ENCODE measurements around the gene RBFOX2. TPM values are rescaled to one million over a fixed set of nuclear protein-coding genes. Genes with fewer than 3 reads are reported as not detected.

RBFOX2 gene
- total RNA-seq, 1 experiment from 2014 or later, result 91.1 TPM

DNA sequence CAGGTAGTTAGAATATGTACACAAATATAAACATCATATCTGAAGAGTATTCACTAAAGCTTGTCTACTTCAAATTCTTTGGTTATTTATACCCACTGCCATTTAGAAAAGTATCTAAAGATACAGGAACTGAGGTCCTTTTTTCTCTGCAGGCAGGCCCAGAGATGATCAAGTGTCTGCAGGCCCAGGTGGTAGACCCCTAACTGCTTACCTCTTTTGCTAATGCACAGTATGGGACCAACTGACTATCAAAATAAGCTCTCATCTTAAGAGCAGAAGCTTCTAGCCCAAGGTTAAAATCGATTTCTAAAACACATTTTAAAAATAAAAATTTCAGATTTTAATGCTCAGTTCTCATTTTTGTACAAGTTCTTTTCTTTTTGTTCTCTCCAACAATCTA, 229.5 kb downstream of the RBFOX2 start:
- POLR2A ChIA-PET, result no interaction called here
- H3K4me3 ChIP-seq (ENCODE audit: low read depth, low read length), result no peak overlapping the region
- 0 out of 2 replicates have a peak, but pooled peaks cover 3% of the 10 kb centered on the region for H3K4me1 ChIP-seq
- H3K27ac Mint-ChIP-seq (ENCODE audit: unreplicated experiment), result no peak overlapping the region
- CTCF ChIA-PET, result no interaction called here
- no peak overlapping the region for H3K4me3 Mint-ChIP-seq (ENCODE audit: unreplicated experiment)
- BruUV-seq (replicated peaks), result no TSS peak
- TF ChIP-seq, protein P1, sequence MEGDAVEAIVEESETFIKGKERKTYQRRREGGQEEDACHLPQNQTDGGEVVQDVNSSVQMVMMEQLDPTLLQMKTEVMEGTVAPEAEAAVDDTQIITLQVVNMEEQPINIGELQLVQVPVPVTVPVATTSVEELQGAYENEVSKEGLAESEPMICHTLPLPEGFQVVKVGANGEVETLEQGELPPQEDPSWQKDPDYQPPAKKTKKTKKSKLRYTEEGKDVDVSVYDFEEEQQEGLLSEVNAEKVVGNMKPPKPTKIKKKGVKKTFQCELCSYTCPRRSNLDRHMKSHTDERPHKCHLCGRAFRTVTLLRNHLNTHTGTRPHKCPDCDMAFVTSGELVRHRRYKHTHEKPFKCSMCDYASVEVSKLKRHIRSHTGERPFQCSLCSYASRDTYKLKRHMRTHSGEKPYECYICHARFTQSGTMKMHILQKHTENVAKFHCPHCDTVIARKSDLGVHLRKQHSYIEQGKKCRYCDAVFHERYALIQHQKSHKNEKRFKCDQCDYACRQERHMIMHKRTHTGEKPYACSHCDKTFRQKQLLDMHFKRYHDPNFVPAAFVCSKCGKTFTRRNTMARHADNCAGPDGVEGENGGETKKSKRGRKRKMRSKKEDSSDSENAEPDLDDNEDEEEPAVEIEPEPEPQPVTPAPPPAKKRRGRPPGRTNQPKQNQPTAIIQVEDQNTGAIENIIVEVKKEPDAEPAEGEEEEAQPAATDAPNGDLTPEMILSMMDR (IDR thresholded peaks at IDR 0.05; ENCODE audit: insufficient read depth in 1 of 2, low read depth in 1 of 2, low read length in 1 of 2, severe bottlenecking in 1 of 2, unreplicated experiment in 1 of 2), result no peak
- no peaks in the 10 kb centered on the region for H3K36me3 ChIP-seq (ENCODE audit: control insufficient read depth, insufficient read depth, low read length)
- no peaks in the 10 kb centered on the region for H3K9me3 ChIP-seq
- H3K36me3 Mint-ChIP-seq (ENCODE audit: insufficient read depth, unreplicated experiment), result peaks cover 17% of the 10 kb centered on the region
- H3K9me3 Mint-ChIP-seq (ENCODE audit: unreplicated experiment), result no peaks in the 10 kb centered on the region
- H3K27me3 Mint-ChIP-seq (ENCODE audit: insufficient read depth, unreplicated experiment), result no peaks in the 10 kb centered on the region
- intact Hi-C loops (cut with micrococcal nuclease; ENCODE audit: unreplicated experiment), result no loop called here
- peaks cover 21% of the 10 kb centered on the region for H3K4me1 Mint-ChIP-seq (ENCODE audit: low read depth, unreplicated experiment)
- H3K27me3 ChIP-seq (replicated peaks; ENCODE audit: control insufficient read depth, insufficient read depth, low read length), result no peaks in the 10 kb centered on the region
- no peak for DNase-seq

GRCh38 chr22:35797411-35797810, 231.2 kb downstream of the RBFOX2 start:
- H3K27me3 ChIP-seq (replicated peaks; ENCODE audit: control insufficient read depth, insufficient read depth, low read length), result no peaks in the 10 kb centered on the region
- no peak for DNase-seq
- Mint-ChIP-seq H3K27me3 (ENCODE audit: insufficient read depth, unreplicated experiment) (no peaks in the 10 kb centered on the region), H3K4me3 (ENCODE audit: unreplicated experiment) (no peak overlapping the region), H3K27ac (ENCODE audit: unreplicated experiment) (no peak overlapping the region), H3K36me3 (ENCODE audit: insufficient read depth, unreplicated experiment) (peaks cover 7% of the 10 kb centered on the region), H3K9me3 (ENCODE audit: unreplicated experiment) (no peaks in the 10 kb centered on the region), H3K4me1 (ENCODE audit: low read depth, unreplicated experiment) (peaks cover 14% of the 10 kb centered on the region)
- no TSS peak for BruUV-seq (replicated peaks)
- peaks cover 7% of the 10 kb centered on the region; the same call in 1 of the 2 replicates for H3K4me1 ChIP-seq
- ChIA-PET POLR2A (no interaction called here), CTCF (no interaction called here)
- H3K9me3 ChIP-seq, result no peaks in the 10 kb centered on the region
- H3K36me3 ChIP-seq (ENCODE audit: control insufficient read depth, insufficient read depth, low read length), result no peaks in the 10 kb centered on the region
- H3K4me3 ChIP-seq (ENCODE audit: low read depth, low read length), result no peak overlapping the region
- intact Hi-C loops (cut with micrococcal nuclease; ENCODE audit: unreplicated experiment), result no loop called here
- TF ChIP-seq, protein P1 (IDR thresholded peaks at IDR 0.05; ENCODE audit: insufficient read depth in 1 of 2, low read depth in 1 of 2, low read length in 1 of 2, severe bottlenecking in 1 of 2, unreplicated experiment in 1 of 2), result no peak

DNA sequence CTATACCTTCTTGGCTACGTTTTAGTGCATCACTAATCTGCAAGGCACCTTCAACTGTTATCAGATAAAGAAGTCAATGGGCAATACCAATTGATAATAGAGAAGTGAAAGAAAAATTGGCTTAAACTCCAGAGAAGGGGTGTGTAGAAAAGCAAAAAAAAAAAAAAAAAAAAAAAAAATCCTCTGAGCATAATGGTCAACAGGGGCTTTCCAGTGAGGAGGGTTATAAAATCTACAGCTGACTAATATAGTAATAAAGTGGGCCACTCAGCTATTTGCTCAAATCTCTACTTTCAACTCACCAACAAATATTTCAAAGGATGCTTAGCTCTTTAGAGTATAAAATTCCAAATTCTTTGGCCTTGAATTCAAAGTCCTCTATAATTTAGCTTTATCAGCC, 233.1 kb downstream of the RBFOX2 start:
- Mint-ChIP-seq H3K9me3 (ENCODE audit: unreplicated experiment) (no peaks in the 10 kb centered on the region), H3K36me3 (ENCODE audit: insufficient read depth, unreplicated experiment) (peaks cover 5% of the 10 kb centered on the region), H3K4me3 (ENCODE audit: unreplicated experiment) (no peak overlapping the region), H3K27me3 (ENCODE audit: insufficient read depth, unreplicated experiment) (no peaks in the 10 kb centered on the region), H3K27ac (ENCODE audit: unreplicated experiment) (no peak overlapping the region), H3K4me1 (ENCODE audit: low read depth, unreplicated experiment) (no peaks in the 10 kb centered on the region)
- no peak overlapping the region for H3K4me3 ChIP-seq (ENCODE audit: low read depth, low read length)
- H3K27me3 ChIP-seq (replicated peaks; ENCODE audit: control insufficient read depth, insufficient read depth, low read length), result no peaks in the 10 kb centered on the region
- no peaks in the 10 kb centered on the region for H3K9me3 ChIP-seq
- intact Hi-C loops (cut with micrococcal nuclease; ENCODE audit: unreplicated experiment), result no loop called here
- TF ChIP-seq, protein P1 (IDR thresholded peaks at IDR 0.05; ENCODE audit: insufficient read depth in 1 of 2, low read depth in 1 of 2, low read length in 1 of 2, severe bottlenecking in 1 of 2, unreplicated experiment in 1 of 2), result no peak
- ChIA-PET POLR2A (no interaction called here), CTCF (no interaction called here)
- H3K36me3 ChIP-seq (ENCODE audit: control insufficient read depth, insufficient read depth, low read length), result no peaks in the 10 kb centered on the region
- H3K4me1 ChIP-seq, result peaks cover 7% of the 10 kb centered on the region; the same call in 1 of the 2 replicates
- DNase-seq, result no peak
- no TSS peak for BruUV-seq (replicated peaks)

All from Caco-2 (cell line).